Activated naive CD4-positive, alpha-beta T cell treated with anti-CD3 and anti-CD28 coated beads, Interleukin-2, amount 50 U/mL, for 72 hours (primary cell): ENCODE data around the gene AKT1. TPM values are rescaled to one million over a fixed set of nuclear protein-coding genes. Genes with fewer than 3 reads are reported as not detected.

ENCODE experiments used
- ATAC-seq, 2 donors: fragments of 150-1000 bp; cut with Tn5 transposase; 2 replicates each; pipeline ENCODE4 v1.10.0; 2021; ENCODE audit warnings: mild to moderate bottlenecking in 2 of 2, moderate library complexity in 2 of 2
- DNase-seq, 2 donors: peaks; one replicate each; pipeline ENCODE4 v3.0.0; 2021 to 2022; ENCODE audit warnings: low spot score in 2 of 2
- H3K27ac Mint-ChIP-seq, 2 donors: one replicate each; pipeline ENCODE4 v1.8.0; 2022; ENCODE audit warnings: mild to moderate bottlenecking in 2 of 2, mixed read lengths in 2 of 2
- H3K36me3 Mint-ChIP-seq, 2 donors: one replicate each; pipeline ENCODE4 v1.8.0; 2022; ENCODE audit warnings: mixed read lengths in 2 of 2
- H3K9me3 Mint-ChIP-seq, 2 donors: one replicate each; pipeline ENCODE4 v1.8.0; 2022; ENCODE audit warnings: mixed read lengths in 2 of 2
- total RNA-seq, 2 donors: library from RNA; stranded (reverse); gene quantifications; one replicate each; pipeline ENCODE4 v1.2.3, GENCODE V29; 2022

AKT1 gene
- total RNA-seq, 2 donors from 2014 or later = 111 to 113 TPM

- H3K27ac Mint-ChIP-seq = peak overlapping the region in 1 of 2 donors; percentile 64
- H3K36me3 Mint-ChIP-seq = no peaks in the 10 kb centered on the region
- no peaks in the 10 kb centered on the region for H3K9me3 Mint-ChIP-seq
- no peak for ATAC-seq
- no peak for DNase-seq
Observed at GRCh38 chr14:104803912-104804410, 8.4 kb upstream of the AKT1 start.

DNA sequence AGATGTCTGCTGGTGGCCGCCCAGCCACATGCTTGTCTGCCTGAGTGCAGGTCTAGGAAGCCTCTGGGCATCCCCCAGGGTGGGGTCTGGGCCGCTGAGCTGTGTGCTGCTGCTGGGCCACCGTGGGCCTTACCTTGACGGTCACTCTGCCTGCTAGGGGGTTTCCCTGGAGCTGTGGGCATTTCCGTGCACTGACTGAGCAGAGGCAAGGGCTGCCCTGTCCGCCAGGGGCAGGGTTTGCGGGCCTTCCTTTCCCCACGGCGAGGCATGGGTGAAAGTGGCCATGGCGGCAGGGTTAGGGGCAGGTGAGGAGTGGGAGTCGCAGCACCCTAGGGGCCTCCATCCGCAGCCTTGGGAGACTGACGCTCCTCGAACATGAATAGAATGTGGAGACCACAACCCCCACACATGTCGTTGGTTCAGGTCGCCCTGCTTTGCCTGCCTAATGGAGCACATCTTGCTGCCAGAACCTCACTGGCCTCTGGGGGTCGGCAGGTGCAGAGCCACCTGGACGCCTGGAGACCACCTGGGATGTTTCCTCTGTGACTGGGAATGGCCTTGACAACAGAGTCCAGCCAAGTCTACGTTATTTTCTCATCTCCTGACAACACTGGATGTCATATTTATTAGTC, 7.8 kb upstream of the AKT1 start:
- H3K27ac Mint-ChIP-seq = peak overlapping the region in 1 of 2 donors; percentile 64
- no peaks in the 10 kb centered on the region for H3K36me3 Mint-ChIP-seq
- DNase-seq (no peak), ATAC-seq (no peak)
- no peaks in the 10 kb centered on the region for H3K9me3 Mint-ChIP-seq

GRCh38 chr14:104802394-104803184, 7.0 kb upstream of the AKT1 start:
- H3K27ac Mint-ChIP-seq = no peak overlapping the region
- ATAC-seq (no peak), DNase-seq (no peak)
- no peaks in the 10 kb centered on the region for H3K36me3 Mint-ChIP-seq
- H3K9me3 Mint-ChIP-seq = no peaks in the 10 kb centered on the region

DNA sequence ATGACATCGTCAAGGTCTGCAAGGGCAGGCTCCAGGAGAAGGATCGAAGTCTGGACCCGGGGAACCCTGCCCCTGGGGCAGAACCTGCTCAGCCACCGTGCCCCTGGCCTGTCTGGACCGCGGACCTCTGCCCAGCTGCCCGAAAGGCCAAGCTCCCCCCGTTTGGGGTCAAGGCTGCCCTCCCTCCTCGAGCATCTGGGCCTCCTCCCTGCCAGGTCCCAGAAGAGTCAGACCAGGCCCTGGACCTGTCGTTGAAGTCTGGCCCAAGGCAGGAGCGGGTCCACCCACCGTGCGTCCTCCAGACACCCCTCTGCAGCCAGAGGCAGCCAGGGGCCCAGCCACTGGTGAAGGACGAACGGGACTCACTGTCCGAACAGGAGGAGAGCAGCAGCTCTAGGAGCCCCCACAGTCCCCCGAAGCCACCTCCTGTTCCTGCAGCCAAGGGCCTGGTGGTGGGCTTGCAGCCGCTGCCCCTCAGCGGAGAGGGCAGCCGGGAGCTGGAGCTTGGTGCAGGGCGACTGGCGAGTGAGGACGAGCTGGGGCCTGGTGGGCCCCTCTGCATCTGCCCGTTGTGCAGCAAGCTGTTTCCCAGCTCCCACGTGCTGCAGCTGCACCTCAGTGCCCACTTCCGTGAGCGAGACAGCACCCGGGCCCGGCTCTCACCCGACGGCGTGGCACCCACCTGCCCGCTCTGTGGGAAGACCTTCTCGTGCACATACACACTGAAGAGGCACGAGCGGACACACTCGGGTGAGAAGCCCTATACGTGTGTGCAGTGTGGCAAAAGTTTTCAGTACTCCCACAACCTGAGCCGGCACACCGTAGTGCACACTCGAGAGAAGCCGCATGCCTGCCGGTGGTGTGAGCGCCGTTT, 6.2 kb upstream of the AKT1 start:
- Mint-ChIP-seq H3K27ac (no peak overlapping the region), H3K9me3 (no peaks in the 10 kb centered on the region), H3K36me3 (no peaks in the 10 kb centered on the region)
- DNase-seq = no peak
- no peak for ATAC-seq

GRCh38 chr14:104800771-104801519, 5.4 kb upstream of the AKT1 start, which contains the start of gene ZBTB42:
TSS of gene ZBTB42 (plus strand) at chr14:104801101. CDS start at chr14:104801198, 97 bp downstream.
- ATAC-seq = peak; percentile 62 to 67
- H3K36me3 Mint-ChIP-seq = no peaks in the 10 kb centered on the region
- DNase-seq = peak; percentile 67 to 75
- no peak within 1 kb of the TSS for H3K27ac Mint-ChIP-seq
- no peaks in the 10 kb centered on the region for H3K9me3 Mint-ChIP-seq

GRCh38 chr14:104800015-104800770, 4.6 kb upstream of the AKT1 start:
- ATAC-seq (peak; percentile 65 to 77), DNase-seq (peak in 1 of 2 donors; percentile 71)
- no peaks in the 10 kb centered on the region for H3K9me3 Mint-ChIP-seq
- no peak overlapping the region for H3K27ac Mint-ChIP-seq
- no peaks in the 10 kb centered on the region for H3K36me3 Mint-ChIP-seq

GRCh38 chr14:104799244-104800014, 3.9 kb upstream of the AKT1 start:
- Mint-ChIP-seq H3K36me3 (peaks cover 0 to 3% of the 10 kb centered on the region in 2 donors), H3K27ac (no peak overlapping the region), H3K9me3 (no peaks in the 10 kb centered on the region)
- ATAC-seq = no peak
- DNase-seq = no peak

DNA sequence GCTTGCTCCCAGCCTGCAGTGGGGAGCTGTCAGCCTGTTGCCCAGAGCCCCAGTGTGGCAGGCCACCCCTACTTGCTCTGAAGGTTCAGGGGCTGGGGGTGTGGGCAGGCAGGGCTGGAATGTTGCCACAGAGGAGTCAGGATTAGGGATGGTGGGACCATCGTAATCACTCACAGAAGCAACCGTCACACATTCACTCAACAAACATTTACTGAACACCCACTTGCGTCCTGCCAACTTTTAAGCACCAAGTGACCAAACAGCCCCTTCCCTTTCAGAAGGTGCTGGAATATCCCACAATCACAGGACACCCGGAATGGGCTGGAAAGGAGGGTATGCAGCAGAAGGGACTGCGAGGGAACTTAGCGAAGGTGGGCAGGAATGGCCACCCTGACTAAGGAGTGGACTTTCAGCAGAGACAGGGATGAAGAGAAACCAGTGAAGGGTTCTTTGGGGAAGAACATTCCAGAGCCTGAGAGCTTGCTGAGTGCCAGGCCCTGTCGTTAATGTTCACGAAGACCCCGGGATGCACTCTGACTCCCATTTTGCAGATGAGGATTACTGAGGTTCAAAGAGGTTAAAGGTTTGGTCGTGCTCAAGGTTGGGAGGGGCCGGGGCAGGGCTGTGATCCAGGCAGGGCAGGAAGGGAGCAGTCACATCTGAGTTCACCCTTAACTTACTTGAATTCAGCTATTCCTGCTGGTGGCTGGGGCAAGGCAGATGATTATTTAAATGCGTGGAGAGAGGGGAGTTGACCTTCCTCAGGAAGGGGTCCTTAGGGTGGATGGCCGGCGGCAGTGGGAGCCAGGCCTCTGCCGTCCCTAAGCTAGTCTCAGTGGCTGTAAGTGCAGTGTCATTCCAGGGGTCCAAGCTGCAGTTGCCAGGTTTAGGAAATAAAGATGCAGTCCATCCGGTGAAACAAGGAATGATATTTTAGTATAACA, 3.0 kb upstream of the AKT1 start:
- no peak overlapping the region for H3K27ac Mint-ChIP-seq
- H3K9me3 Mint-ChIP-seq = no peaks in the 10 kb centered on the region
- H3K36me3 Mint-ChIP-seq = peaks cover 0 to 5% of the 10 kb centered on the region in 2 donors
- DNase-seq (no peak), ATAC-seq (no peak)

- DNase-seq (no peak), ATAC-seq (no peak)
- H3K36me3 Mint-ChIP-seq = peaks cover 0 to 5% of the 10 kb centered on the region in 2 donors
- H3K27ac Mint-ChIP-seq = no peak overlapping the region
- H3K9me3 Mint-ChIP-seq = no peaks in the 10 kb centered on the region
Observed at GRCh38 chr14:104797115-104798044, 1.8 kb upstream of the AKT1 start.

DNA sequence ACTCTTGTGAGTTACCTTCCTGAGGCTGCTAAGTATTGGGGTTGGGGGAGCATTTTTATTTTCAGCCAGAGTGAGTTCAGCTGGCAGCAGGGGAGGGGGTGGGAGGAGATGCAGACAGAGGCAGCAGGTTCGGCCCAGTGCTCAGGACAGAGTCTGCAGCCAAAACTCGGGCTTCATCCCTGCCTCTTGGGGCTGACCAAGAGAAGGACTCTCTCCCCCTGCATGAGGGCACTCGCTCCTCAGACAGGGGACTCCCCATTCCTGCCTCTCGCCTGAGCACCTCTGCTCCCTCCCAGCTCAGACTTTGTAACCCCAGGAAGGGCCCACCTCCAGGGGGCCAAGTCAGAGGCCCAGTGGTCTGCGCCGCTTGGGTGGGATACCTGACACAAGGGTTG, 1.1 kb upstream of the AKT1 start:
- no peaks in the 10 kb centered on the region for H3K9me3 Mint-ChIP-seq
- DNase-seq = no peak
- peaks cover 0 to 5% of the 10 kb centered on the region in 2 donors for H3K36me3 Mint-ChIP-seq
- no peak overlapping the region for H3K27ac Mint-ChIP-seq
- ATAC-seq = no peak

DNA sequence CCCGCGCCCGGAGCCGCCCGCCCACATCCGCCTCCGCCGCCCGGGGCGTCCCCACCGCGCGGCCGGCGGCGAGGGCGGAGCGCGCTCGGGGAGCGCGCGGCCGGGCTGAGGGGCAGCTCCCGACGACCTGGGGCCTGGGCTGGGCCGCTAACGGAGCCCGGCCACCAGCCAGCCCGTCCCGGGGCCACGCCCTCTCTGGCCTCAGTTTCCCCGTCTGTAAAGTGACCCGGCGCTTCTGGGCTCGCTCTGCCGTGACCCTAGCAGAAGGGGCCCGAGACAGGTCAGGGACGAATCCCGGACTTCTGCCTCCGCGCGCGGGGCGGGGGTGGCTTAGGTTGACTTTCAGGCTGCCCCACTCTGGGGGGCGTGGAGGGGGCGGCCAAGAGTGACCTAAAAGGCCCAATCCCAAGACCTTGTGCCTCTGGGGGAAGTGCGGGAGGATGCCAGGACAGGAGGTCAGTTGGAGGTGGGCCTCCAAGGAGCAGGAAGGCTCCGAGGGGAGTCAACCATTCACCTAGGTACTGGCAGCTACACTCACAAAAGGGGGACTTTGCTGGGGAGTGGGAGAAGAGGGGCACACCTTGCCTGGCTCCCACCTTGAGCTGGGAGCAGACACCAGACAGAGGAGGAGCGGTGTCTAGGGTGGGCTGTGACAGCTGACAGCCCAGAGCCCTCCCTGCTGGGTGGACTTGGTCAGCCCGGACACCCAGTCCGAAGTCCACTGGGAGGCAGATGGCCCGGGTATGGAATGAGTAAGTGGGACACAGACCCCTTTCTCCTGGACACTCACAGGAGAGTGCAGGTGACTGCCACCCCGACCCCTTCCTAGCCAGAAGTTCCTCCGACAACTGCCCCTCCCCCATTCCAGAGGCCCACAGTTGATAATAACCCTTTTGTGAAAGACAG, 486 bp upstream of the AKT1 start:
- DNase-seq (peak in 1 of 2 donors; percentile 57), ATAC-seq (peak; percentile 63 to 73)
- Mint-ChIP-seq H3K9me3 (no peaks in the 10 kb centered on the region), H3K27ac (peak overlapping the region in 1 of 2 donors; percentile 57), H3K36me3 (peaks cover 0 to 5% of the 10 kb centered on the region in 2 donors)

DNA sequence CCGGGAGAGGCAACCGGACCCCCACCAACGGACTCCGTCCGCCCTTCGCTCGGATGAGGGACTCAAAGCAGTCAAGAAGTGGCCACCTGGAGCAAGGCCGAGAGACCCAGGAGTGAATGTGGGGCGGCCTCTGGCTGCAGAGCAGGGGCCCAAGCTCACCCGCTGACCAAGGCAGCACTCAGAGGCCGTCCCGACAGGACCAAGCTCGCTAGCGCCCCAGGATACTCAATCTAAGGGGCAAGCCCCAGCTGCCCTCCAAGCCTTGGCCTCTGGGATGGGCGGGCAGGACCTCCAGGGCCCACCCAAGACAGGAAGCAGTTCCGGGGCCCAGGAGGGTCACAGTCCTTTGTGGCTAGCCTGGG, 936 bp downstream of the AKT1 start:
- H3K36me3 Mint-ChIP-seq = peaks cover 0 to 5% of the 10 kb centered on the region in 2 donors
- H3K9me3 Mint-ChIP-seq = no peaks in the 10 kb centered on the region
- peak; percentile 2 to 15 for ATAC-seq
- H3K27ac Mint-ChIP-seq = peak overlapping the region; percentile 22 to 78
- DNase-seq = peak in 1 of 2 donors; percentile 21
